GM12878 (cell line): Measurements from ENCODE around the gene C9. TPM values are rescaled to one million over a fixed set of nuclear protein-coding genes. Genes with fewer than 3 reads are reported as not detected.

Source experiments
- ATAC-seq: fragments of 200-7000 bp; cut with Tn5 transposase; 3 replicates; pipeline ENCODE4 v1.9.1; 2020; ENCODE audit warnings: mild to moderate bottlenecking, moderate library complexity
- BruUV-seq: library from RNA; stranded (reverse); fragments of 400-500 nt; replicated peaks from 2 replicates; lab custom pipeline; 2021; lab: Mats Ljungman, UMichigan
- CTCF ChIA-PET: fragments of 300-600 bp; sonication (Branson Sonifier 250); formaldehyde crosslinking; extraction: SDS; loops from one replicate; lab custom pipeline; 2021; ENCODE audit warnings: inconsistent platforms; lab: Yijun Ruan, JAX
- POLR2A ChIA-PET: fragments of 350-600 bp; formaldehyde crosslinking; extraction: SDS; loops from one replicate; lab custom pipeline; 2021; ENCODE audit warnings: inconsistent platforms; lab: Charles Lee
- RAD21 ChIA-PET: fragments of 300-600 bp; sonication (Branson Sonifier 250); formaldehyde crosslinking; loops from one replicate; lab custom pipeline; 2023; ENCODE audit warnings: antibody characterized with exemption; ENCODE audit not compliant: unreplicated experiment; lab: Charles Lee
- SMC1A ChIA-PET: fragments of 300-600 bp; sonication (Branson Sonifier 250); formaldehyde crosslinking; loops from one replicate; lab custom pipeline; 2023; ENCODE audit not compliant: unreplicated experiment, uncharacterized antibody; lab: Charles Lee
- DNase-seq: peaks from one replicate; pipeline ENCODE4 v3.0.0-alpha.2; 2011; ENCODE audit warnings: low read depth, low spot score
- FAIRE-seq: peaks from 3 replicates; lab custom pipeline; 2011; peaks lifted over from hg19 to GRCh38; lab: Jason Lieb, UNC
- H2AFZ ChIP-seq: 2 replicates; pipeline ENCODE4 v1.6.0; 2011; ENCODE audit warnings: low read depth, low read length, control low read depth; ENCODE audit not compliant: control insufficient read depth
- H3K27ac ChIP-seq: 2 replicates; pipeline ENCODE4 v1.5.1; 2011; ENCODE audit warnings: control low read depth; ENCODE audit not compliant: control insufficient read depth, insufficient read depth
- H3K27me3 ChIP-seq, 2 experiments: replicated peaks in 1 of 2; 2 replicates each; pipeline versions ENCODE4 v1.6.0 to v1.6.1; 2011; ENCODE audit warnings: low read length in 1 of 2; ENCODE audit not compliant: control insufficient read depth in 2 of 2, insufficient read depth in 2 of 2
- H3K36me3 ChIP-seq, 2 experiments: 2 replicates each; pipeline ENCODE4 v1.5.1; 2011; ENCODE audit warnings: low read length in 1 of 2; ENCODE audit not compliant: control insufficient read depth in 2 of 2, insufficient read depth in 2 of 2
- H3K4me1 ChIP-seq: 2 replicates; pipeline ENCODE4 v1.6.1; 2011; ENCODE audit warnings: mild to moderate bottlenecking, low read length, moderate library complexity, mixed read lengths; ENCODE audit not compliant: control insufficient read depth, insufficient read depth
- H3K4me2 ChIP-seq: 2 replicates; pipeline ENCODE4 v1.6.0; 2011; ENCODE audit warnings: control low read depth; ENCODE audit not compliant: control insufficient read depth, insufficient read depth
- H3K4me3 ChIP-seq: fragments of 200-600 bp; sonication (generic); 2 replicates; pipeline ENCODE4 v1.5.1; 2016
- H3K79me2 ChIP-seq: 2 replicates; pipeline ENCODE4 v1.6.0; 2011; ENCODE audit warnings: low read length; ENCODE audit not compliant: control insufficient read depth, insufficient read depth
- H3K9ac ChIP-seq: 2 replicates; pipeline ENCODE4 v1.8.0; 2011; ENCODE audit warnings: low read length, control low read depth, mixed read lengths; ENCODE audit not compliant: control insufficient read depth, insufficient read depth
- H3K9me3 ChIP-seq: replicated peaks from 3 replicates; pipeline ENCODE4 v1.5.1; 2011; ENCODE audit warnings: mild to moderate bottlenecking, low read length; ENCODE audit not compliant: control insufficient read depth, insufficient read depth
- H4K20me1 ChIP-seq: 2 replicates; pipeline ENCODE4 v1.6.0; 2011; ENCODE audit not compliant: control insufficient read depth, insufficient read depth
- CREM ChIP-seq: IDR thresholded peaks from 2 replicates; pipeline ENCODE4 v1.6.1; 2014; ENCODE audit warnings: antibody characterized with exemption, low read depth
- TBL1XR1 ChIP-seq: IDR thresholded peaks from 2 replicates; pipeline ENCODE4 v1.6.1; 2012; ENCODE audit warnings: low read depth, low read length, improper control_type of control experiment
- WGBS: methylation state at CpG from one replicate; pipeline ENCODE4 v1.1.6; 2016; ENCODE audit warnings: low lambda C conversion rate; ENCODE audit not compliant: insufficient replicate concordance, insufficient coverage; ENCODE audit errors: missing lambda C conversion rate; 5-methylcytosine and 5-hydroxymethylcytosine counted together
- in situ Hi-C: fragments of 300-500 bp; cut with MboI; formaldehyde crosslinking; loops from 9 replicates; pipeline ENCODE4 v1.14.3; 2018; ENCODE audit warnings: mixed read lengths
- intact Hi-C: fragments of 100-400 bp; cut with micrococcal nuclease; formaldehyde crosslinking; loops from one replicate; pipeline ENCODE4 v1.14.2; 2022; ENCODE audit not compliant: unreplicated experiment
- polyA plus RNA-seq, 11 experiments: library from polyadenylated mRNA; depleted of rRNA in 4 of 11; unstranded in 6 of 11; stranded (reverse) in 5 of 11; fragments of >200 nt; fragmentation: Nextera tagmentation in 4 of 11; fragmentation: Illumina TruSeq in 1 of 11; extraction: Ambion mirVana in 4 of 11; extraction: Trizol in 1 of 11; gene quantifications; 1 replicate in 1 of 11; 2 replicates in 10 of 11; pipeline versions ENCODE4 v1.2.1 to v1.2.3, GENCODE V29; 2011 to 2016; ENCODE audit warnings: inconsistent platforms in 2 of 11, missing spikeins in 2 of 11, low read depth in 1 of 11
- total RNA-seq, 4 experiments: library from RNA; depleted of rRNA in 3 of 4; stranded (reverse); fragments of >200 nt in 3 of 4; fragmentation: Illumina TruSeq in 1 of 4; extraction: Trizol in 1 of 4; gene quantifications; 2 replicates each; pipeline versions ENCODE4 v1.2.1 to v1.2.3, GENCODE V29; 2013 to 2021

The C9 gene
- total and polyA plus RNA-seq, 10 of the 15 experiments (the other 5 are each of a cell fraction or from before 2014, with no cell fraction given): 0.54 TPM; not detected in 9

GRCh38 chr5:39395521-39395920 is 31.2 kb upstream of the C9 start:
- BruUV-seq: no TSS peak
- RAD21 ChIA-PET: no interaction called here
- no peaks in the 10 kb centered on the region for H3K9me3 ChIP-seq
- no peak for FAIRE-seq
- POLR2A ChIA-PET: no interaction called here
- H3K27ac ChIP-seq: no peak overlapping the region
- no peaks in the 10 kb centered on the region for H3K4me1 ChIP-seq
- H2AFZ ChIP-seq: no peak overlapping the region
- no peak overlapping the region for H3K4me3 ChIP-seq
- H3K27me3 ChIP-seq: no peaks in the 10 kb centered on the region
- SMC1A ChIA-PET: interaction anchor here (1.0 kb wide), 1 partner anchor 9 kb away, joined by 3 read pairs; no protein-coding TSS in a partner anchor
- H3K36me3 ChIP-seq: no peaks in the 10 kb centered on the region
- in situ Hi-C loops: no loop called here
- no peak for ATAC-seq
- intact Hi-C loops: no loop called here
- no peaks in the 10 kb centered on the region for H3K79me2 ChIP-seq
- CTCF ChIA-PET: interaction anchor here (1.0 kb wide), 2 partner anchors 20 to 152 kb away, joined by 4 read pairs; no protein-coding TSS in a partner anchor
- no peaks in the 10 kb centered on the region for H4K20me1 ChIP-seq
- H3K9ac ChIP-seq: no peak overlapping the region
- no peak for DNase-seq
- H3K4me2 ChIP-seq: no peak overlapping the region
- TF ChIP-seq CREM: no peak

- no peak overlapping the region for H3K9ac ChIP-seq
- 9% methylated on average over 3 of the region's 3 CpGs for WGBS
- H3K4me2 ChIP-seq: no peak overlapping the region
- no peaks in the 10 kb centered on the region for H3K36me3 ChIP-seq
- H3K79me2 ChIP-seq: no peaks in the 10 kb centered on the region
- H3K27me3 ChIP-seq: no peaks in the 10 kb centered on the region
- SMC1A ChIA-PET: no interaction called here
- no peak overlapping the region for H3K27ac ChIP-seq
- no peak for TF ChIP-seq TBL1XR1
- H3K4me1 ChIP-seq: no peaks in the 10 kb centered on the region
- POLR2A ChIA-PET: no interaction called here
- H3K9me3 ChIP-seq: no peaks in the 10 kb centered on the region
- H4K20me1 ChIP-seq: no peaks in the 10 kb centered on the region
- intact Hi-C loops: no loop called here
- CTCF ChIA-PET: interaction anchor here (1.0 kb wide), 2 partner anchors 19 to 153 kb away, joined by 4 read pairs; no protein-coding TSS in a partner anchor
- in situ Hi-C loops: no loop called here
- BruUV-seq: no TSS peak
- FAIRE-seq (no peak), ATAC-seq (no peak), DNase-seq (no peak)
- no peak overlapping the region for H2AFZ ChIP-seq
- RAD21 ChIA-PET: no interaction called here
- H3K4me3 ChIP-seq: no peak overlapping the region
These were observed 30.7 kb upstream of the C9 start for GRCh38 chr5:39394946-39395345.
